Esophagus mucosa (tissue), 1 donor: ENCODE measurements around the gene MAP4K2. TPM values are rescaled to one million over a fixed set of nuclear protein-coding genes. Genes with fewer than 3 reads are reported as not detected.
A peak's percentile ranks its signal among the peaks of the same experiment; 100 is the strongest.
"Not testable (repeated sequence)": the region's sequence is repeated elsewhere in the genome, so short reads cannot be mapped to it uniquely, and the experiment has no call there.

ENCODE experiments used
- ATAC-seq: fragments of 200-7000 bp; cut with Tn5 transposase; one replicate; pipeline ENCODE4 v1.9.1; 2020
- total RNA-seq: library from RNA; stranded (reverse); gene quantifications from one replicate; pipeline ENCODE4 v1.2.4, GENCODE V29; 2023
- donor health status: DM: yes; HTN: yes; CAD: no.

Gene MAP4K2
- total RNA-seq, 1 donor from 2014 or later = 5.4 TPM

DNA sequence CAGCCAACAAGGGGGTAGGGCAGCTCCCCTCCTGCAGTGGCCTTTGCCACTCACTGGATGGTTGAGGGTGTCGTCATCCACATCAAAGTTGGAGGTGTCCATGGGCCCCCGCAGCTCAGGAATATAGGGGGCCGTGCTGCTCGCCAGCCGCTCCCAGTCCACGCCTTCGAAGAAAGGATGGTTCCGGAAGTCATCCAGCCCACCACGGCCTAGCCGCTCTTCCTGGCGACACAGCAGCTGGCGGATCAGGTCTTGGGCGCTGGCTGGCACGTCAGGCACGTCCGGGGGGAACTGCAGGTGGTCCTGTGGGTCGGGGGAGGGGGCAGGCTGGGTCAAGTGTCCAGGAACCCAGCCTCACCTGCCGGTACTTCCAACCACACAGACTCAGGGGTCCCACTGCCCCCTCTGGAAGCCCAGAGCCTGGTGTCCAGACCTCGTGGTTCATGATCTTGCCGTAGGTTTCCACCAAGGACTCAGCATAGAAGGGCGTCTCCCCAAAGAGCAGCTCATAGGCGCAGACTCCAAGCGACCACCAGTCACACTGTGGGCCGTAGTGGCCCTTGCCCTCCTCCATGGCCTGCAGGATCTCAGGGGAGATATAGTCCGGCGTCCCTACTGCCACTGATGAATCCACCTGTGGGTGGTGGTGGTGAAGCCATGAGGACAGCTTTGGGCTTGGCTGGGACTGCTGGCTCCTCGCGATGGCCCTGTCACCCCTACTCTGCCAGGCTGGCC is 35.8 kb upstream of the MAP4K2 start:
- no peak for ATAC-seq

DNA sequence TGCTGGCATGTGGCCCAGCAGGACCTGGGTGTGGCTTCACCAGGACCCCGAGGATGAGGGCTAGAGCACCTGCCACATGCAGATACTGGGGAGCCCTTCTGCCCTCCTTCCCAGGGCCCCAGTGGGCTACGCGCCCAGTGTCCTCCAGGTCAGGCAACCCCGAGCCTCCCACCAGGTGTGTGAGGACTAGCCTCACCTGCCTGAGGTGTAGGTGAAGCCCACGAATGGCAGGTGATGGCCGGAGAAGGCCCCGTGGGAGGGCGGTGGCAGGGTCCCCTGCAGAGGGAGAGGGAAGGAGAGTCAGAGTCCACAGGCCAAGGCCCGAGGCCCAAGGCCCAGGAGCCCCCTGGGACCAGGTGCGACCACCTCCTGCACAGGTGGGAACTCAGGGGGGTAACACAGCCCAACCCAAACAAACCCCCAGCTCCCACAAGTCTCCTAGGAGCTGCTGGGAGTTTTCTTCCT is 34.9 kb upstream of the MAP4K2 start:
- no peak for ATAC-seq

DNA sequence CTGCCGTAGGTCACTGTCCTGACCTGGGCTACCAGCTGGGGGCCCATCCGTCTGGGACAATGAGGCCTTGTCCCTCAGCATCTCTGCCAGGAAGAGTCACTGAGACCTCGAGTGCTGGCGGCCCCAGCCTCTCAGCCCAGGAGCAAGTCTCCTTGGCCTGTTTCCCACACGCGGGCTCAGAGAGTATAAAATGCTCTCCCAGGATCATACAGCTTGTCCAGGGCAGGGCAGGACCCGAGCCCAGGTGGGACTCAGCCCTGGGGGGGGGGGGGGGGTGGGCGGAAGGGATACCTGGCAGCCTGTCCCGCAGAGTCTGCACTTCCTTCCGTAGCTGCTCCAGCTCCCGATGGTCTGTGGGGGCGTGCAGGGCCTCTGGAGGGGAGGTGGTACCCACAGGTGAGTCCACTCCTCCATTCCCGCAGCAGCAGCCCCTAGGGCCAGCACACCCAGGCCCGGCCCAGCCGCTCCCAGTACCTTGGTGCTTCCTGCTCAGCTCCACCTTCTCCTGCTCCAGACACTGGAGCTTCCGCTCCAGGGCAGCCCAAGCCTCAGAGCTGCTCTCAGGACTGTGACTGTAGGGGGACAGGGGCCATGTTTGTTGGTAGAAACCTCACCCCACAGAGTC is 33.5 kb upstream of the MAP4K2 start:
- no peak for ATAC-seq

DNA sequence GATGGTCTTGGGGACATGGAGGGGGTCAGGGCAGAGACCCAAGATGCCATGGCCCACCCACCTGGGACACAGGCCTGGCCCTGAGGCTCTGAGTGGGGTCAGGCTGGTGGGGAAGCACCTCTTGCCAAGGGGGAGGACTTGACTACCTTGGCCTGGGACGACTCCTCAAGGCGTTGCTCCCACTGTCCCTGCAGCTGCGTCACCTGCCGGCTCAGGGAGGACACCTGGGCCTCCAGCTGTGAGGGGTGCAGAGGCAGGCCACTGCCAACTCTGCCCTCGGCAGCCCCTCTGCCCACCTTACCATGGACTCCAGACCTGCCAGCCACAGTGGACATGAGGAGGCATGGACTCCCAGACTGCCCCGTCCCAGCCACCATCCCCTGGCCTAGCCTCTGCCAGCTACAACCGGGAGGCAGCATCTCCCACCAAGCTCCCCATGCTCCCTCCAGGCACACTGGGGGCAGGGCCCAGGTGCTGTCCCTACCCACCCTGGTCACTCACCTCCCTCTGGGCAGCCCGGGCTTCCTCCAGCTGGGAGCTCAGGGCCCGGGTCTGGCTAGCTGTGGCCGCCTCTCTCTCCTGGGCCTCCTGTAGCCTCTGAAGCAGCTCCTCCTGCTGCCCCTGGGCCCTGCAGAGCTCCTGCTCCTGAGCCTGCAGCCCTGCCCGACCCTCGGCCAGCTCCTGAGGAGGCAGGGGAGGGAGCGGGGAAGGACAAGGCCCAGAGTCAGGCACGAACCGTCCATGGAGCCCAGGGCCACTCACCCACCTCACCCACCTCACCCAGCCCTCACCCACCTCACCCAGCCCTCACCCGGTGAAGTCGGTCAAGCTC is 32.8 kb upstream of the MAP4K2 start:
- peak; percentile 4 for ATAC-seq

DNA sequence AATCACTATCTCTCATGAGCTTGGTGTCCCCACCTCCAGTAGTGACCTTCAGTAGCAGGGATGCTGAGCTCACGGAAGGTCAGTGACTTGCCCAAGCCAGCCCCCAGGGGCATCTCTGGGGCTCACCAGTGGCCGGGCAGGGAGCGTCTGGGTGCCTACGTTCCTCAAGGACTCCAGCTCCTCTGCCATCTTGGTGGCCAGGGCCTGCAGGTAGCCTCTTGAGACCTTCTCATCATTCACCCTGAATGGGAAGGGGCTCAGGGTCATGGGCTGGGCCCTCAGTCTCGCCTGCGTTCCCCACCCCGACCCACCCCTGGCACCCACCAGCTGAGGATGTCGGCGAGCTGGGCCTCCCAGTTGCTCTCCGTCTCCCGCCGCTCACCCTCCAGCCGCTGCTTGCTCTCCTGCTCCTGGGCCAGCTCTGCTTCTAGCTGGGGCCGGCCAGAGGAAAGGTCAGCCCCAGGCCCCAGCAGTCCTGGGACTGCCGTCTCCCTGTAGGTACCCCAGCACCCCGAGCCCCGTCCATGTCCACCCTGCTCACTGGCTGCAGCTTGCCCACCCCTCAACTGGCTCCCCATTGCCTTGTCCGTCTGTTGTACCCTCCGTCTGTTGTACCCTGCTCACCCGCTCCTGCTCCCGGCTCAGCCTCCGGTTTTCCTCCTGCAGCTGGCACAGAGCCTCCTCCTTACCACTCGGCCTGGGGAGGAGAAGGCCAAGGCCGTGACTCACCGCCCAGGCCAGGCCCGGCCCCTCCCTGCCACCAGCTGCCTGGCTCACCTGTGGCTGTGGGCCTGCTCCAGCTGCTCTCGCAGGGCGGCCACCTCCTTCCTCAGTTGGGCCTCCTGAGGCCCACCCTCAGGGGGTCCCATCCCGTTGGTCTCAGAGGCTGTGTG is 32.0 kb upstream of the MAP4K2 start:
- ATAC-seq = peak; percentile 87

DNA sequence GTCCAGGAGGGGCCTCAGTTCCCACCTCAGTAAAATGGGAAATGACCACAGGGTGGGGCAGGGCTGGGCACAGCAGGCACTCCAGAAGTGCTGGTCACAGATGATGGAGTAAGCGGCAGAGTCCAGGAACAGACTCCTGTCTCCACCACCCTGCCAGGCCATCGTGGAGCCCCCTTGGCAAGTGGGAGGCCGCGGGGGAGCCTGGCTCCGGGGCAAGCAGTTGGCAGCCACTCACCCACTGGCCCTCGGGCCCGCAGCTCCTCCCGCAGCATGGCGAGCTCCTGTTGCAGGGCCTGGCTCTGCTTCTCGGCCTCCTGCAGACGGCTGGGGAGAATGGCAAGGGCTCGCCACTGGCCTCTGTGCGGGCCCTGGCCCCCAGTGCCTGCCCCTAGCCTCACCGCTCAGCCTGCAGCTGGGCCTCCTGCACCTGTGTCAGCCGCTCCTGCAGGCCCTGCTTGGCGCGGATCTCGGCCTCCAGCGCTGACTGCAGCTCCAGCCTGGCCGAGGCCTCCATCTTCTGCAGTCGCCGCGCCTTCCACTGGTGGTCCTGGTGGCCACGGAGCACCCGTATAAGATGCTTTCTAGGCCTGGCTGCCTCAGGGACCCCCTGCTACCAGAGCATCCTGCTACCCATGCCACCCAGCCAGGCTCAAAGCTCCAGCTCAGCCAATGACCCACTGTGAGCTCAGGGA is 31.2 kb upstream of the MAP4K2 start:
- ATAC-seq = no peak

DNA sequence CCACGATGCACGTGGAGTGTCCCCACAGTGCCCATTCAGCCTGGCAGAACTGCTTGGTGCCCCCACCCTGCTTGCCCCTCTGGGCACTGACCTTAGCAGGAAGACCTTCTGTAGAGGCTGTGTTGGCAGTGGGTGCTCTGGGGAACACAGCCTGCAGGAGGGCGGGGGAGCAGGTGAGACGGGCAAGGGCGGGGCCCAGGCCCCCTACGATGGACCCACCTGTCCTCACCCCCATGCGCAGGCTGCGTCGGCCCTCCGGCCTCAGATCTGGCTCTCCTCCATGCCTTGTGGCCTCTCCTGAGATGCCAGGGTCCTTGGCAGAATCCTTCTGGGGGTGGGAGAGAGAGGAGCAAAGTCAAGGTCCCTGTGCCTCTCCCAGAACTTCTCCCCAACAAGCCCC is 30.5 kb upstream of the MAP4K2 start:
- ATAC-seq = no peak

DNA sequence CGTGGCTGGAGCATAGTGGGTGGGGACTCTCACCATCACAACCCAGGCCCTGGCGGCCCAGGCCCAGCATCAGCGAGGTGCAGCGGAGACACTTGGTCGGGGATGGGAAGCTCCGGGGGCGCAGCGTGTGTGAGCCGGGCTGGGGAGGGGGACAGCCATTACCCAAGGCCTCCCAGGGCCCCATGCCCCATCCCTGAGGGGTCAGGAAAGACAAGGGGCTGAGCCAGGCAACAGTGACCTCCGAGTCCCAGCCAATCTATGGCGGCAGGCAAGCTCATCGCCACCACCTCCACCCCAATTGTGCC is 30.1 kb upstream of the MAP4K2 start:
- no peak for ATAC-seq

DNA sequence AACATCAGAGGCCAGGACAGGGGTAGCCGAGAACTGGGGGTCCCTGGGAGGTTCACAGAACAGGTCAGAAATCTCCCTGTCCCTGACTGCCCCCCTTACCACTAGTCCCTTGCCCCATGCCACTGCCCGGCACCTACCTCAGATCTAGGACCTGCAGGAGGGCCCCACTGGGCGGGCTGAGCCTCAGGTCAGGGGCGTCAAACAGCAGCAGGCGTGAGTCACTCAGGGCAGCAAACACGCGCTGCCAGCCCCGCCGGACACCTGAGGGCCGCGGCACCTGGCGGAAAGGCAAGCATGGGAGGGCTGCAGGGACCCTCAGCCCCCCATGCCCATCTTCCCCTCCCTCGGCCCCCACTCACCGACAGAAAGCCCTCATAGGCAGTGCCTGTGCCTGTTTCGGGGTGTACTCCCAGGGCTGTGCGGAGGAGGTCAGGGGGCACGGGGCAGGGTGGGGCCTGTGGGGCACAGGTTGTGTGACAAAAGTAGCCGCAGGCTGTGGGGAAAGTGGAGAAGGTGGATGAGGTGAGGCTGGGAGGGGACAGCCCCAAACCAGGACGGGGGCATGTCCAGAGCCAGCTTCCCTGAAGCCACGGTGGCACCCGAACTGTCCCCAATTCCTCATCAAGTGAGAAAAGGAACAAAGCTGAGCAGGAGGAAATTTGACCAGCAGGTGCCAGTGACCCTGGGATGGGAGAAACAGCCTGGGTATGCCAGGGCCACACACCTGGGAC is 29.6 kb upstream of the MAP4K2 start:
- ATAC-seq = no peak

DNA sequence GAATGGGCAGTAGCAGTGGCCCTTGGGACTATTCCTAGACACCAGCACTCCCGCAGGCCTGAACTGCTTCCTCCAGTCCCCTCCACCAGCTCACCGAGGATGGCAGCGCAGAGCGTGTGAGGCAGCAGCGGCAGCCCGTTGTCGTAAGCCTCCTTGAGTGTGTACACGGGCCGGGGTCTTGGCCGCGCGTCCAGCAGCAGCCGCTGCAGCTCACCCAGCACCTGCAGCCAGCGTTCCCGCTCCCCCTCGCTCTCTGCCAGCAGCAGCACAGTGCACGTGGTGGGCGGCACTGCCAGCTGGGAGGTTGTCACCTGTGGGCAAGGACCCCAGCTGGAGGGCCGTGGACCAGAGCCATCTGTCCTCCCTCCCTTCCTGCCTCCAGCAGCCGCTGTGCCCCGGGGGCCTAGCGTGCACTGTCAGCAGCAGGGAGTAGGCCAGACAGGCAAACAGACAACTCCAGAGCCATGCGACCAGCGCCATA is 28.4 kb upstream of the MAP4K2 start:
- no peak for ATAC-seq

DNA sequence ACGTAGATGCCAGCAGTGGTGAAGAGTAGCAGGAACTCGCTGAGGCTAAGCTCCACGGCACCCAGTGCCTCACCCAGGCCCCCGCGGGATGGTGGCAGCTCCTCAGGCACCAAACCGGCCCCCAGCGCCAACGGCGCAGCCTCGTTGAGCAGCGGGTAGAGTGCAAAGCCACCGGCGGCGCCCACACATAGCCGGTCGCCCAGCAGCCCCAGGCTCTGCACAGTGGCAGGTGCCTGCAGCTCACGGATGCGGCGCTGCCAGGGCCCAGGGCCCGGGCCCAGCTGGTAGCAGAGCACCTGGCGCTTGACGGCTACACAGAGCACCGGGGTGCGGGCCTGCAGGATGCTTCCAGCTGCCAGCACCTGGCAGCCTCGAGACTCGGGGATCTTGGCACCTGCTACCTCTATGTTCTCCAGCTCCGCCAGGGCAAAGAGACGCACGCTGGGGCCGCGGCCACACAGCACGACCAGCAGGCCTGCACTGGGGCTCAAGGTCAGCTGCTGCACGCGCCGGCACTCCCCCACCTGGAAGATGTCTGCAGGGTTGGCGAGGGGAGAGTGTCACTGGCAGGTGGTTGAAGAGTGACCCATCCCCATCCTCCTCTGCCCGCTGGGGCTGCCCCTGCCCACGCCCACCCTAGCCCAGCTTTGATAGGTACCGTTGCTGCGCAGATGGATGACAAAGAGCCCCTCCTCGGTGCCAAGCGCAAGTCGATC is 26.7 kb upstream of the MAP4K2 start:
- ATAC-seq = no peak

DNA sequence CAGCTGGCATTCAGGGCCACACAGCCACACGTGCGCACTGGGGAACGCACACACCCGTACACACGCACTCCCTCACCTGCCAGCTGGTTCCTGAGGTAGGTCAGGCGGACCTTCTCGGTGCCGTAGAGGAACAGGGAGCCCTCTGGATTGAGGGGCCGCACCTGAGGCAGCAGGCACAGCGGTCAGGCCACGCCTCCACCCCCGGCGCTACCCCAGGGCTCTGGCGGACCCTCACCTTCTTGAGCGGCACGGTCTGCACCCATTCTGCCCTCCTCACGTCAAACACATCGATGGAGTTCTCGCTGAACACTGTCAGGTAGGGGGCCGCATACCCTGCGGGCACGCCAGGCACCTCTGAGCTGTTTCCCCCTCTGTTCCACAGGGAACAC is 24.4 kb upstream of the MAP4K2 start:
- ATAC-seq = no peak

DNA sequence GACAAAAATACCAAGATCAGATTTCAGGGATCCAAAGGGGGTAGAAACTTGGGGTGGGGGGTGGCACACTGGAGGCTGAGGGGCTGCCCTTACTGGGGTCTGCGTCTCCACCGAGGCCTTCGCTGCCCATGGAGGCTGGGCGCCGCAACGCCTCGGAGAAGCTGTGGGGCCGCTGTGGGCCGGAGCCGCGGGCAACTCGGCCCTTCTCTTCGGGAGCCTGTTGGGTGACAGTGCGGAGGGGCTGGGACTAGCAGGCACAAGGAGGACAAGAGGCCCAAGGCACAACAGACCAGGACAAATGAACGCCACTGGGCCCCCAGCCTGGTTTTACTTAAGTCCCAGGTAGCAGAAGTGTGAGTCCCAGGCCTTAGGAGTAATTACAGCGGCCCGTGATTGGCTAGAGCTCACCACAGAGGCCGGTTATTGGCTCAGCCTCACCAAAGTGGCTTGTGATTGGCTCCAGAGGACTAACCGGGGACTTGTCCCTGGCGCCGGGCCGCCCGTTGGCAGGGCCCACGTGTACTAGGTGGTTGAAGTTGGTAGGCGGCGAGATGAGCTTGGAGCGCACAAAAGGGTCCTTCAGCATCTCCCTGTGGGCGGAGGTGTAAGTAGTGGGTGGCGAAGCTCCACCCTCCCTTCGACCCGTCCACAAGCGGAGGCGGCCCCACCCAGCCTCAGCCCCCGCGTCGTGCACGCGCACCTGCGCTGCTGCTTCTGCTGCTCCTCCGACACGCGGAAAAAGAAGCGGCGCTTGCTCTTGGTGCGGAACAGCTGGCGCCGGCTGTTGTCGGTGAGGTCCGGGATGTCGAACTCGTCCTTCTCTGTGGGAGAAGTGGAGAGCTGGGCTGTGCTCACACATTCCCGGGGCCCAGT is 23.8 kb upstream of the MAP4K2 start:
- ATAC-seq = no peak

DNA sequence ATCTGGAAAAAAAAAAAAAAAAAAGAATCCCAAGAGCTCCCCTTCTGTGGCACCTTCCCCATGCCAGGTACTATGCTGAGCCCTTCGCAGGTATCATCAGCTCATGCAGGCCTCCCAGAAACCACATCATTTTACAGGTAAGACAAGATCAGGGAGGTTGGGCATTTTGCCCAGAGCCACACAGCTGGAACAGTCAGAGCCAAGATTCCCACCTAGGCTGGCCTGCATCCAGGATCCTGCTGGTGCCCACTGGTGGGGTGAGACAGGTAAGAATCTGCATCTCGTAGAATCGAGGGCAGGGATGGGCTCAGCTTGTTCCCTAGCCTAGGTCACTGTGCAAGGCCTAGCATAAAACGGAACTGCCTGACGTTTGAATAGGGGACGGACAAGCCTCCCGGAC is 23.0 kb upstream of the MAP4K2 start:
- no peak for ATAC-seq

DNA sequence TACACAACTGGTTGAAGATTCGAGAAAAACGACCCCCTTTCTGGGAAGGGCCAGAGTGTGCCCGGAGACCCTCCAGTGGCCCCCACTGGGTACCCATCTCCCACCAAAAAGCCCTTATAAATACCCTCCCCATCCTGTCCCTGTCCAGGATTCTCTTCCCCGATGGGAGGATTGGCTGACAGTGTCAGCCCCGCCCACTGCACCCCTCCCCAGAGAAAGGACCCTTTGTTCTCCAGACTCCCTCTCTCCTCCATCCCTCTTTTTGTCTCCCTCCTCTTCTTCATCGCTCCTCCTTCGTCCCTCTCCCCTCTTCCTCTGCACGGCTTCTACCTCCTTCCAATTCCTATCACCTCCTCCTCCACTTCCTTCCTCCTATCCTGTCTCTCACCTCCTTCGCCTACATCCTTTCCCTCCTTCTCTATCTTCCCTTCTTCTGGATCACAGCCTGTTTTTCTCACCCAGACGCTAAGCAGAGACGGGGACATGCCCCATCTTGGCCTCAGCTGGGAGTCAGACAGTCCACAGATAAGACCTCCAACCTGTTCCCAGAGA is 20.6 kb upstream of the MAP4K2 start:
- no peak for ATAC-seq

DNA sequence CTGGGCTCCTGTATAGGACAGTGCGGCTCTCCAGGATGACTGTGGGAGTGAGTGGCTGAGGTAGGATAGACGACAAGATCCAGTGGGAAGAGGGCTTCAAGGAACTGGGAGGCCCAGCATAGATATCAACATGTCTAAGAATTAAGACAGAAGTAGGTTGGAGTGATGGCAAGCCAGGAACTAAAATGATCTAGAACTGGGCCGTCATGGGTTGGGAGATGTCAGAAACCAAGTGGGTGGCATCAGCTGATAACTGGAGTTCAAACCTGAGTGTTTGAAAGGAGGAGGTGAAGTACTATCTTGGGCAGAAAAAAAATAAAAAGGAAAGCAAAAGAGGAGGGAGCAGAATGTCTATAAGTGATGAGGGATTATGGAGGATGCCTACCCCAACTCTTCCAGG is 14.5 kb upstream of the MAP4K2 start:
- ATAC-seq = no peak

DNA sequence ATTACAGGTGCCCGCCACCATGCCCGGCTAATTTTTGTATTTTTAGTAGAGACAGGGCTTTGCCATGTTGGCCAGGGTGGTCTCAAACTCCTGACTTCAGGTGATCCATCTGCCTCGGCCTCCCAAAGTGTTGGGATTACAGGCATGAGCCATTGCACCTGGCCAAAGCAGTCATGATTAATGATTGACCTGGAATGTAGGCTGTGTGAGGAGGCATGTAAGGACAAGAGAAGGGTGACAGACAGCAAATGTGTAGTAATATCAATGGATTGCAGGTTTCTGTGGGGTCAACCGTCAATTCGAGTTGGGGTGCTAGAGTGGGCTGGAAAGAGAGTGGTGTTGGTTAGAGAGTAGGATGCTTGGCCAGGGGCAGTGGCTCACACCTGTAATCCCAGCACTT is 12.4 kb upstream of the MAP4K2 start:
- not testable (repeated sequence) for ATAC-seq

DNA sequence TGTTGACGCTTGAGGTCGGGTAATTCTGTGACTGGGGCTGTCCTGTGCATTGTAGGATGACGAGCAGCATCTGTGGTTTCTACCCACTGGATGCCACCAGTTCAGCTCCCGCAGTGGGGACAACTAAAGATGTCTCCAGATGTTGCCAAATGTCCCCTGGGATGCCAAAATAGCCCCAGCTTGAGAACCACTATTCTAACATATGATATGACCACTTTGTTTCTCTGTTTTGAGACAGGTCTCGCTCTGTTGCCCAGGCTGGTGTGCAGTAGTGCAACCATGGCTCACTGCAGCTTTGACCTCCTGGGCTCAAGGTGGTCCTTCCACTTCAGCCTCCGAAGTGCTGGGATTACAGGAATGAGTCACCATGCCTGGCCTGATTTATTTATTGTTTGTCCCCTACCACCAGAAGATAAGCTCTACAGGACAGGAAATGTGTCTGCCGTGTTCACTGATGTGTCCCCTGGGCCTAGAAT is 11.7 kb upstream of the MAP4K2 start:
- ATAC-seq = no peak

DNA sequence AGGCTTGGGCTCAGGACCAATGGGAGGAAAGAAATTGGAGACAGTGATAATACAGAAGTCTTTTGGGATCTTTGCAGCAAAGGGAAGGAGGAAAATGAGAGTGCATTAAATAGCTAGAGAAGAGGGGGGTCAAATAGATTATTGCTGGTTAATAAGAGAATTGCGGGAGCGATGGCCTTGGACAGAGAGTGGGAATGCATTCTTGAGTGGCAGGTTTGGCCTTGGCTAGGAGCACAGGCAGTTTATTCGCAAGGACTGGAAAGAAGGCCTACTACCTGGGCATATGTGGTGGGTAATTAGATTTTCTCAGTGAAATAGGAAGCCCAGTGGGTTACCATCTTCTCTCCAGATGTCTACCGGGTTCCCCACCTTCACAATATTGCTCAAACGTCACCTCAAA is 10.8 kb upstream of the MAP4K2 start:
- ATAC-seq = no peak
